Measurements from ENCODE around the gene DUSP15. TPM values are rescaled to one million over a fixed set of nuclear protein-coding genes. Genes with fewer than 3 reads are reported as not detected.
A peak's percentile ranks its signal among the peaks of the same experiment; 100 is the strongest.
"Not testable (repeated sequence)": the region's sequence is repeated elsewhere in the genome, so short reads cannot be mapped to it uniquely, and the experiment has no call there.

Gene DUSP15
- total RNA-seq, 2 donors from 2014 or later = not detected

DNA sequence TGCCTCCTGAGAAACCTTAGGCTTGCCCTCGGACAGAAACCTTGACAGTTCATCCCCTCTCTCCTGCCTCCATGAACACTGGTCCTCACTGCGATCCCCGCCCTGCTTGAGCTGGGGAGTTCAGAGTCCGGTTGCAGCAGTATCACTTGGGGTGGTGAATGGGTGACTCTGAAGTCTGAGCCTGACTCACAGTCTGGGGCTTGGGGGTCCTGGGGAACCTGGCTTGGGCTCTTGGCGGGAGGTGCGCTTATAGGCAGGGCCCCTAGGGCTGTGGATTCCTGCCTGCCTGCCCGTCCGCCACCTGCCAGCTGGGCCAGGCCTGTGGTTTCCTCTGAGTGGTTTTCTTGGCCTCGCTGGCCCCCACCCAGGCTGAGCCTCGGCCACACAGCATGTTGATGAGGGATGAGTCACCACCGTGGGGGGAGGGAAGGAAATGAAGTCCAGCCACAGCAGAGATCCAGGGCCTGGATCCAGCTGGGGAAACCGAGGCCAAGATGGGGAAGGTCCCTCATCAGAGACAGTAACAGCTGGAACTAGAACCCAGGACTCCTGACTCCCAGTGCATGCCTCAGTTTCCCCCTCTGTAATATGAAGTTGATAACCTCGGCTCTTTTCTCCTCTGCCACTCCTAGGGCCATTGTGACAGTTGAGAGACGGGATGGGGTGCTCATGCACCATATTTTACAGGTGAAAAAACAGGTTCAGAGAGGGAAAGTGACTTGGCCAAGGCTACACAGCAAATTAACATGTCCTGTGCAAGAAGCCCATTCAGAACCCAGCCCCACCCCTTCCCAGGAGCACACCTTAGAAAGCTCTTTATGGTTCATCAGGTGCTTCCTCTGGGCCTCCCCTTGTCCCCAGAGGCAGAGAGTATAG, 34.1 kb downstream of the DUSP15 start:
- no peaks in the 10 kb centered on the region for H3K9me3 Mint-ChIP-seq
- DNase-seq (peak; percentile 31 to 40), ATAC-seq (replicated peaks in 1 of 2) (peak; percentile 62 to 67)
- H3K36me3 Mint-ChIP-seq (ENCODE audit: insufficient read depth in 2 of 2) = no peaks in the 10 kb centered on the region
- H3K27ac Mint-ChIP-seq = no peak overlapping the region
- peaks cover 7% of the 10 kb centered on the region for H3K4me1 Mint-ChIP-seq (ENCODE audit: low read depth)
- H3K27me3 Mint-ChIP-seq (ENCODE audit: low read depth) = no peaks in the 10 kb centered on the region
- no peak overlapping the region for H3K4me3 Mint-ChIP-seq

DNA sequence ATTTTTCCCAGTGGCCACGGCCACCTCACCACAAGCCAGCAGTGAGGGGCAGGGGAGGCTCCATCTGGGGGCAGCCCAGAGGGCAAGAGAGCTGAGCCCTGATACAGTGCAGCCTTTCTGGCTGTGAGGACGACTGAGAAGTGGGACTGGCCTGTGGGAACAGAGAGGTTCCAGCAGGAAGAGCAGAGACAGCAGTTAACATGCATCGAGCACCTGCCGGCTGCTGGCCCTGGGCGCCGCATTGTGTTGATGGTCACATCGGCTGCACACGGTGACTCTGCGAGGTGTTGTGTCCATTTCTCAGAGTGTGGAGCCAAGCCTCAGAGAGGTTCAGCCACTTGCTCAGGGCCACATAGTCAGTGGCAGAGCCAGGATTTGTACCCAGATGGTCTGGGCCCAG, 34.8 kb downstream of the DUSP15 start:
- no peaks in the 10 kb centered on the region for H3K36me3 Mint-ChIP-seq (ENCODE audit: insufficient read depth in 2 of 2)
- DNase-seq (no peak), ATAC-seq (replicated peaks in 1 of 2) (peak in 1 of 2 donors; percentile 10)
- no peaks in the 10 kb centered on the region for H3K27me3 Mint-ChIP-seq (ENCODE audit: low read depth)
- H3K27ac Mint-ChIP-seq = no peak overlapping the region
- no peak overlapping the region for H3K4me3 Mint-ChIP-seq
- no peaks in the 10 kb centered on the region for H3K9me3 Mint-ChIP-seq
- H3K4me1 Mint-ChIP-seq (ENCODE audit: low read depth) = peaks cover 7% of the 10 kb centered on the region

DNA sequence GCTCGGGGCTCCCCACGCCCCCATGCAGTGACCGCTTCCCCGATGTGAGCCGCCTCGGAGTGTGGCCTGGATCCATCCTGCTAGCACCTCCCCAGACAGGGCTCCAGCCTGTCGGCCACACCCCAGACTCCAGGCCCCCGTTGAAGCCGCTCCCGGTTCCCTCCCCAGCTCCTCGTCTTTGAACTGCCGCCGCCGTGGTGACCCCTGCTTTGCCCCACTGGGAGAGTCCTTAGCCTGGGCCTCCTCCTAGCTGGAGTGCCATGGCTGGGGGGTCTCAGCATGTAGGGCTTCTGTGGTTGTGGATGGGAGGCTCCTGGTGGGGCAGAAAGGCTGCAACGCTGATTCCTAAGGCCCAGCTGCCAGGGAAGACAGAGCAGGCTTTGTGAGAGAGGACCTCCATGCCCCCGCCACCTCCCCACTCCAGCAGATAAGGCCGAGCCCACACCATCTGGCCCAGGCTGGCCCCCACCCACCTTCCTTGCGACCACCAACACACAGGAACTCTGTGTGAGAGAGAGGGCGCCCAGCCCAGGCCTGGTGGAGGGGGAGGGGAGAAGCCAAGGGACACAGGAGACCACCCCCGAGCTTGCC, 36.3 kb downstream of the DUSP15 start:
- Mint-ChIP-seq H3K27me3 (ENCODE audit: low read depth) (no peaks in the 10 kb centered on the region), H3K4me1 (ENCODE audit: low read depth) (peaks cover 7% of the 10 kb centered on the region), H3K9me3 (no peaks in the 10 kb centered on the region), H3K36me3 (ENCODE audit: insufficient read depth in 2 of 2) (no peaks in the 10 kb centered on the region), H3K27ac (no peak overlapping the region), H3K4me3 (no peak overlapping the region)
- DNase-seq (no peak), ATAC-seq (replicated peaks in 1 of 2) (no peak)

- Mint-ChIP-seq H3K4me3 (no peak overlapping the region), H3K36me3 (ENCODE audit: insufficient read depth in 2 of 2) (no peaks in the 10 kb centered on the region), H3K9me3 (no peaks in the 10 kb centered on the region), H3K27ac (no peak overlapping the region), H3K4me1 (ENCODE audit: low read depth) (peaks cover 7% of the 10 kb centered on the region), H3K27me3 (ENCODE audit: low read depth) (no peaks in the 10 kb centered on the region)
- ATAC-seq (replicated peaks in 1 of 2) (peak; percentile 34 to 56), DNase-seq (peak; percentile 71 to 74)
Measured at GRCh38 chr20:31833130-31833930, 37.0 kb downstream of the DUSP15 start.

DNA sequence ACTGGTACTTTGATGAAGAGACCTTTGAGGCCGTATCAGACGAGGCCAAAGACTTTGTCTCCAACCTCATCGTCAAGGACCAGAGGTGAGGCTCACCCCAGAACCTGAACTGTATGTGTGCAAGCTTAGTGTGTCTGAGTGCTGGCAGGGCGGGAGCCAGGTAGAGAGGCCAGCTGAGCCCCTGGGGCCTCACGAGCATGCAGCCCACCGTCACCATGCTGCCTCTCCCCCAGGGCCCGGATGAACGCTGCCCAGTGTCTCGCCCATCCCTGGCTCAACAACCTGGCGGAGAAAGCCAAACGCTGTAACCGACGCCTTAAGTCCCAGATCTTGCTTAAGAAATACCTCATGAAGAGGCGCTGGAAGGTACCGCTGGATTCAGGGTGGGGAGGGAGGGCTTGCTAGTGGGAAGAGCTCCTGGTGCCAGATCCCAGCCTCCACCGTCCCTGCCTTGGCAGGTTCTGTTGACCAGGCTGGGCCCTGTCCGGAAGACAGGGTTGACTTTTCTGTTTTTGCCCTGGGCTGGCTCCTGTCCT, 38.5 kb downstream of the DUSP15 start:
- Mint-ChIP-seq H3K27ac (no peak overlapping the region), H3K9me3 (no peaks in the 10 kb centered on the region), H3K36me3 (ENCODE audit: insufficient read depth in 2 of 2) (no peaks in the 10 kb centered on the region), H3K4me1 (ENCODE audit: low read depth) (peaks cover 7% of the 10 kb centered on the region), H3K27me3 (ENCODE audit: low read depth) (no peaks in the 10 kb centered on the region), H3K4me3 (no peak overlapping the region)
- DNase-seq (no peak), ATAC-seq (replicated peaks in 1 of 2) (no peak)

- no peaks in the 10 kb centered on the region for H3K27me3 Mint-ChIP-seq (ENCODE audit: low read depth)
- H3K36me3 Mint-ChIP-seq (ENCODE audit: insufficient read depth in 2 of 2) = no peaks in the 10 kb centered on the region
- H3K27ac Mint-ChIP-seq = no peak overlapping the region
- ATAC-seq (replicated peaks in 1 of 2) = no peak
- peaks cover 4% of the 10 kb centered on the region for H3K4me1 Mint-ChIP-seq (ENCODE audit: low read depth)
- DNase-seq = no peak
- H3K4me3 Mint-ChIP-seq = no peak overlapping the region
- H3K9me3 Mint-ChIP-seq = no peaks in the 10 kb centered on the region
Measured at GRCh38 chr20:31831211-31831610, 39.1 kb downstream of the DUSP15 start.

- no peak for ATAC-seq (replicated peaks in 1 of 2)
- DNase-seq = no peak
- H3K36me3 Mint-ChIP-seq (ENCODE audit: insufficient read depth in 2 of 2) = no peaks in the 10 kb centered on the region
Measured at GRCh38 chr20:31830406-31830981, 39.8 kb downstream of the DUSP15 start.

GRCh38 chr20:31829731-31830130, 40.6 kb downstream of the DUSP15 start:
- no peak overlapping the region for H3K4me3 Mint-ChIP-seq
- no peak overlapping the region for H3K27ac Mint-ChIP-seq
- no peaks in the 10 kb centered on the region for H3K9me3 Mint-ChIP-seq
- no peaks in the 10 kb centered on the region for H3K4me1 Mint-ChIP-seq (ENCODE audit: low read depth)
- no peaks in the 10 kb centered on the region for H3K27me3 Mint-ChIP-seq (ENCODE audit: low read depth)
- DNase-seq (no peak), ATAC-seq (replicated peaks in 1 of 2) (no peak)
- H3K36me3 Mint-ChIP-seq (ENCODE audit: insufficient read depth in 2 of 2) = no peaks in the 10 kb centered on the region

More at GRCh38 chr20:31830406-31830981, 39.8 kb downstream of the DUSP15 start:
- Mint-ChIP-seq H3K27me3 (ENCODE audit: low read depth) (no peaks in the 10 kb centered on the region), H3K4me3 (no peak overlapping the region), H3K4me1 (ENCODE audit: low read depth) (no peaks in the 10 kb centered on the region), H3K9me3 (no peaks in the 10 kb centered on the region), H3K27ac (no peak overlapping the region)

DNA sequence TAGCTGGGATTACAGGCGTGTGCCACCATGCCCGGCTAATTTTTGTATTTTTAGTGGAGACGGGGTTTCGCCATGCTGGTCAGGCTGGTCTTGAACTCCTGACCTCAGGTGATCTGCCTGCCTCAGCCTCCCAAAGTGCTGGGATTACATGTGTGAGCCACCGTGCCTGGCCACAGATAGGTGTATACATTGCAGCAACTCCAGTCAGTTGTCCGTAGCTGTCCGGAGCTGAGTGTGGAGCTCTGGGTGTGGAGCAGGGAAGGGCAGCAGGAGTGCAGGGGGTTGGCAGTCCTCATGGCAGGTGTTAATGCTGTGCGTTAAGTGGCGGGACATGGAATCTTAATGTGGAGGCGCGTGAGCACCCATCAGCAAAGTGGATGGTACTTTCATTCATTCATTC, 42.3 kb downstream of the DUSP15 start:
- not testable (repeated sequence) for H3K4me1 Mint-ChIP-seq (ENCODE audit: low read depth); DNase-seq; H3K4me3 Mint-ChIP-seq; H3K27ac Mint-ChIP-seq; H3K27me3 Mint-ChIP-seq (ENCODE audit: low read depth); H3K9me3 Mint-ChIP-seq; ATAC-seq (replicated peaks in 1 of 2); H3K36me3 Mint-ChIP-seq (ENCODE audit: insufficient read depth in 2 of 2)

DNA sequence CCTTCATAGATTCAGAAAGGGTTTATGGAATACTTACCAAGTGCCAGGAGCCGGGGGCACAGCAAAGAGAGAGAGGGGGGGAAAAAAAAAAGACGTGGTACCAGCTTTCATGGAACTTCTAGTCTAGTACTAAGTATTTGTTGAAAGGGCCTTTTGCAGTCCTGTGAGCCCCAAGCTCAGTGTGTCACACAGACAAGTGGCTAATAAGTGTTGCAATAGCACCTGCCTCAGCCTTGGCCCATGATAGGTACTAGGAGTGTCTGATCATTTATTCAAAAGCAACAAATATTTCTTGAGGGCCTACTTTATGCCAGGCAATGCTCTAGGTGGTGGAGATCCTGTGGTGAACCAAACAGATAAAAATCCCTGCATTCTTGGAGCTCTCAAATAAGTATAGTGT, 43.3 kb downstream of the DUSP15 start:
- no peak for ATAC-seq (replicated peaks in 1 of 2)

GRCh38 chr20:31826074-31826473, 44.3 kb downstream of the DUSP15 start:
- DNase-seq (no peak), ATAC-seq (replicated peaks in 1 of 2) (no peak)
- Mint-ChIP-seq H3K9me3 (no peaks in the 10 kb centered on the region), H3K27me3 (ENCODE audit: low read depth) (no peaks in the 10 kb centered on the region), H3K4me1 (ENCODE audit: low read depth) (no peaks in the 10 kb centered on the region), H3K27ac (no peak overlapping the region), H3K36me3 (ENCODE audit: insufficient read depth in 2 of 2) (no peaks in the 10 kb centered on the region), H3K4me3 (no peak overlapping the region)

More for the DNA sequence above, 43.3 kb downstream of the DUSP15 start:
- no peaks in the 10 kb centered on the region for H3K36me3 Mint-ChIP-seq (ENCODE audit: insufficient read depth in 2 of 2)
- DNase-seq = no peak
- no peaks in the 10 kb centered on the region for H3K9me3 Mint-ChIP-seq
- H3K27ac Mint-ChIP-seq = no peak overlapping the region
- no peaks in the 10 kb centered on the region for H3K27me3 Mint-ChIP-seq (ENCODE audit: low read depth)
- no peak overlapping the region for H3K4me3 Mint-ChIP-seq
- no peaks in the 10 kb centered on the region for H3K4me1 Mint-ChIP-seq (ENCODE audit: low read depth)

DNA sequence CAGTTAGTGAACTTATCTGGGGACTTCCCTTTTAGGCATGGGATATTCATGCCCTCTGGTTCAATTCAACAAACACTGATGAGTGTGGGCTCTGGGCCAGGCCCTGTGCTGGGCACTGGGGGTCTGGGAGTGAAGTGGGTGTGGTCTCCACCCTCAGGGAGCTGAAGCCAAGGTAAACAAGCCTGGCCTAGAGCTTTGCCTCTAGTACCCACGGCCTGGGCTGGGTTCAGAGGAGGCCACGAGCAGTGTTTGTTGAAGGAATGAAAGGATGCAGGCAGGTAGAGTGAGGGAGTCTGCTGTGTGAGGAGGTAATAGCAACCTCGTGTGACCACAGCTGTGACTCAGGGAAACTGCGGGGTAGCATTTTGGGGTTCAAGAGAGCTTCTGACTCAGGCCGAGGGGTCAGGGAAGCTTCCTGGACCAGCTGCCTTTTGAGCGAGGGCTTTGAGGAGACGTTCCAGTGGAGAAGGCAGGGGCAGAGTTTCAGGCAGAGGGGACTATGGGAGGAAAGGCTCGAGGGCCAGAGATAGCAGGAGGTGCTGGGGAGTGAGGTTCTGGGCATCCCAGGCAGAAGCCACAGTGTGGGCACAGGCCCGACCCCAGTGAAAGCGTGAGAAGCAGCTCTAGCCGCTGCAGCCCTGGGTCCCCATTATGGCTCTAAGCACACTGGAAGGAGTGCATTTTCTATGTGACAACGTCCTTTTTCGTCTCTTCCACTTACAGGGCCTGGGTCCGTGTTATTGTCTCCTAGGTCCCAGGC, 45.6 kb downstream of the DUSP15 start:
- Mint-ChIP-seq H3K4me3 (no peak overlapping the region), H3K27ac (no peak overlapping the region), H3K27me3 (ENCODE audit: low read depth) (no peaks in the 10 kb centered on the region), H3K9me3 (no peaks in the 10 kb centered on the region), H3K4me1 (ENCODE audit: low read depth) (no peaks in the 10 kb centered on the region), H3K36me3 (ENCODE audit: insufficient read depth in 2 of 2) (no peaks in the 10 kb centered on the region)
- no peak for DNase-seq
- no peak for ATAC-seq (replicated peaks in 1 of 2)

Data from activated T-cell treated with anti-CD3 and anti-CD28 coated beads, Interleukin-2, amount 50 U/mL, for 72 hours (primary cell).